HG03066 (cell line): ENCODE measurements around the gene EEFSEC.

Source experiments
- ATAC-seq: cut with Tn5 transposase; IDR thresholded peaks from one replicate; pipeline ENCODE4 v1.9.1; 2021; ENCODE audit warnings: low read depth; ENCODE audit not compliant: unreplicated experiment

EEFSEC gene

GRCh38 chr3:128326051-128326823, 173.0 kb downstream of the EEFSEC start:
- no peak for ATAC-seq

- no peak for ATAC-seq
These were observed 174.3 kb downstream of the EEFSEC start for GRCh38 chr3:128327606-128328031.

DNA sequence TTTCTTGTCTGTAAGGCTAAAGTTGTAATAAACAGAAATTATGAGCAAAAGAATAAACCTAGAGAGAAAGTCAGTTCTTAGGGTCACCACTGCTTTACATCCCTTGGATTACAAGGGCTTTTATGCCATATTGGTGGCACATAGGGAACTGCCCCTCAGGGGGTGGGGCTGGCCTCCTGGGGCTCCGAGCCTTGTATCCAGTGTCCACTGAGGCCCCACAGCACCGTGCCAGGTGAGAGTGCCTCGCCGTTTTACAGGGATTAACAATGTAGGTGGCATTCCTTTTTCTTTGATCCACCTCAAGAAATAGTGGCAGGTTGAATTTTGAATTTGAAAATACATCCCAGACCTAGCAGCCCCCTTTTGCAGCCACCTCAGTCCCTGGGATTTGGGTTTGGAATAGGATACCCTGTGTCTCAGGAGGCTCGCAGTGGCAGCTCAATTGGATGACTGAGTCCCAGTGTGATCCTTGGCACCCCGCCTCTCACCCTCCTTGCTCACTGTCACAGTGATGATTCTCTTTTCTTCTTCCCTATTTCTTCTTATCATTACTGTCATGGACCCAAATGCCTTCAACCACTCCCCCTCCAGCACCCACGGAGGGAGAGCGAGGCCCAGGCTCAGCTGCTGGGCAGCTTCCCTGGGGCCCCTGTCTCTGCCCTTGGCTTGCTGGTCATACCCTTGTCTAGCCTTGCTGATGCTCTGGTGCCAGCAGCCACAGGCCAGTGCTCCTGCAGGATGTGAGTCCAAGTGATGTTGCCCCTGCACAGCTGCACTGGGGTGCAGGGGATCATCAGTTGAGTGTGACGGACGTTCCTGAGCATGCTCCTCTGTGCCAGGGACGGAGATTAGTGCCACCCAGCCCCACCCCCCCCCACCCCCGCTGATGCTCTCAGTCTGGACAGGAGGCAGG, 175.5 kb downstream of the EEFSEC start:
- ATAC-seq, result no peak

DNA sequence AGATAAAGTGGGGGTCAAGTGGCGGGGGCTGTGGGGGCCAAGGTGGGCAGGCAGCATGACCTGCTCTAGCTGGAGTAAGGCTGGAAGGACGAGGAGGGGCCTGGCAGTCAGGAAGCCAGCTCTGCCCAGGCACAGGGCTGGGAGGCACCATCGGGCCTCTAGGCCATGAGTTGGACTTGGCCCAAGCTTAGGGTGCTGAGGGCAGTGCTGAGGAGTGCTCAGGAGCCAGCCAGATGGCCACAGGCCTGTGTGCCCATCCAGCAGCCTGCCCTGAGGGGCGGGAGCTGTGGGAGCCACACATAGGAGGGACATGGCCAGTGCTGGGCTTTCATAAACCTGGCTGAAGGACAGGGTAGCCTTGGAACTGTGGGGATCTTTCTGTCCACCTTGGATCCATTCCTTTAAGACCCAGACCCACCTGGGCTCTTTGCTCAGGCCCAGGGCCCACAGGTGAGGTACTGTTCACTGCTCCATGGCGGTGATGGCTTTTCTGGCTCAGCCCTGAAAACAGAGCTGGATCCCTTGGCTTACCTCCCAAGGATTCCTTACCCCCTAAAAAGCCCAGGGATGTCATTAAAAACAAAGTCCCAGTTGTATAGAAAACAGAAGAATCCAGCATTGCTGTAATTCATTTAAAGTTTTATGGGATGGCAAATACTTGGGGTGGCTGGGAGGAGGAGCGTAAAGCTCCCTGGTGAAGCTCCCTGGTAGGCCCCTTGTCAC, 176.4 kb downstream of the EEFSEC start:
- no peak for ATAC-seq

DNA sequence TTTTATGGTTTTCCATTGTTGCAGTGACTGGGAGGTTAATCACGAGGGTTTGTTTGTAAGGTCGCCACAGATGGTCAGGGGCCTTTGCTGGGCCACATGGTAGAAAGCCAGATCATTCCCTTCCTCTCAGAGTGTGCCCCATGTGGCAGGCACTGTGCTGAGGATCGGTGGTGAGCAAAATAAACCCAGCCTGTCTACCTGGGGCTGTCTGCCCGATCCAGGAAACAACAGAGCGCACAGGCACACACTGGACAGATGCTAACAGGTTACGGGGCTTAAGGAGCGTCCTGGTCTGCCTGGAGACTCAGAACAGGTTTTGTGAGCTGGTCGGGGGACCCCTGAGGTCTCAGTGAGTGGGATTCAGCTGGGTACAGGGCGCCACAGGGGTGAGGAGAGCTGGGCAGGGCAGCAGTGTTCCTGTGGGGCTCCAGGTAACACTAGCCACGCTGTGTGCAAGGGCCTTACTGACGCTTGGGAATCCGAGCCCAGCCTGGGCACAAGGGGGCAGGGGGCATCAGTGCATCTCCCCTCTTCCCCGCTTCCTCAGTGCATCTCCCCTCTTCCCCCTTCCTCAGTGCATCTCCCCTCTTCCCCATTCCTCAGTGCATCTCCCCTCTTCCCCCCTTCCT, 177.0 kb downstream of the EEFSEC start:
- no peak for ATAC-seq

- ATAC-seq, result no peak
These were observed 180.9 kb downstream of the EEFSEC start for GRCh38 chr3:128334086-128334645.

DNA sequence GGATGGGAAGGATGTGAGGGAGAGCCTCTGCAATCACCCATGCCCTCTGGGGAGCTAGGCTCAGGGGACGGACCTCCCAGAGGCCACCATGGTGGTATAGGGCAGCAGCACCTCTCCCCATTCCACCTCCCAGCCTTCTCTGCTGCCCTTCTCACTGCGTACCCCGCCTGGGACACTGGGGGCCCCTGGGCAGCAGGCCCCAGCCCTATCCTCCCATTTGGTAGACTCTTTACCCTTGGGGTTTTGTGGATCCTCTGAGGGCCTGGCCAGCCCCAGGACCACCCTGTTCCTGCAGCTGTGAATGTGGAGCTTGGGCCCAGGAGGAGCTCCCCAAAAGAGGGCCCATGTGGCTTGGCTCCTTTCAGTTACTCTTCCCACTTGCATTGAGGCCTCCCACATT, 181.5 kb downstream of the EEFSEC start:
- no peak for ATAC-seq

GRCh38 chr3:128335621-128336296, 182.5 kb downstream of the EEFSEC start:
- no peak for ATAC-seq

DNA sequence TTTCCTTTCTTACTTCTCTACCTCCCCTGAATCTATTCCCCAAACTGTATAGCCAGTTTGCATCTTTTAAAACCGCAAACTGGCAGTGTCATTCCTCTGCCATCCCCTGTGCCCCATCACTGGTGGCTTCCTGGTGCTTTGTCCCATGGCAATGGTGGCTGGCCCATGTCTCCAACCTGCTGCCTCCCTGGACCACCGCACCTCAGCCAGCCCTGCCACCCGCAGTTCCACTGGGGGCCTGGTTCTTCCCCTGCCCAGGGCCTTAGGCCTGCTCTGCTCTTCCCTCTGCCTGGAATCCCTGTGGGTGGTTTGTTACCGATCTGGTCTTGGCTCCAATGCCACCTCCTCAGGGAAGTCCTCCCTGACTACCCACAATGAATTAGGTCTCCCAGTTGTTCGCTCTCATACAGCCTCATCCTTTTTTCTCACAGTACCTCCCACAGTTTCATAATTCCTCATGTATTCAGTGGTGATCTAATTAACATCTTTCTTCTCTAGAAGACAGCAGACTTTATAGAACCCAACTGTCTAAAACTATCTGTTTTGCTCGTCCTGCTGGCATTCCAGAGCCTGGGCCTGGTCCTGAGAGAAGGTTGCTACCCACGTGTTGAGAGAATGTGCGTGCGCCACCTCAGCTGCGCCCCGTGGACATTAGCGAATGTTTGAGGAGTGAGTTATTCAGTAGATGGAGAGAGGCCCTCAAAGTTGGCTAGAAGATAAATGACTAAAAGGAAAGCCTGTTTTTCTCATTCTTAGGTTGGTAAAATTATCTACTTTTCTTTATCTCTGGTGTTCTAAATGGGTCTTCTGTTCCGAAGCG, 183.3 kb downstream of the EEFSEC start:
- ATAC-seq, result no peak

DNA sequence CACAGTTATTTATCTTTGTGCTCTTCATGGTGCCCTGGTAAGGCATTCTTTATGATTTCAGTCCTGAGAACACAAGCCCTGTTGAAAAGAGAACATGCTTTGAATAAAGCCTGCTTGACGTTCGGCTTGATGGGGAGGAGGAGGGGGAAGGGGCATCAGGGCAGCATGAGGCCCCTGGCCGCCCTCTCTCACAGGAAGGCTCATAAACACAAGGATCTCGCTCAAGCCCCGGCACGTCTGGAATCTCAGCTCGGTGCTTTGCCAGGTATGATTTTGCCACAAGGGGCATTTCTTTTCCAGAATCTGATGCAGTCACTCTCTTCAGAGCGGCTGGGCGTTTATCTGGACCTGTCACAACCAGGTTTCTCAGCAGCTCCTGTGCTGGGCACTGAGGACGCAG, 184.0 kb downstream of the EEFSEC start:
- no peak for ATAC-seq

GRCh38 chr3:128338536-128339330, 185.5 kb downstream of the EEFSEC start:
- ATAC-seq, result no peak

DNA sequence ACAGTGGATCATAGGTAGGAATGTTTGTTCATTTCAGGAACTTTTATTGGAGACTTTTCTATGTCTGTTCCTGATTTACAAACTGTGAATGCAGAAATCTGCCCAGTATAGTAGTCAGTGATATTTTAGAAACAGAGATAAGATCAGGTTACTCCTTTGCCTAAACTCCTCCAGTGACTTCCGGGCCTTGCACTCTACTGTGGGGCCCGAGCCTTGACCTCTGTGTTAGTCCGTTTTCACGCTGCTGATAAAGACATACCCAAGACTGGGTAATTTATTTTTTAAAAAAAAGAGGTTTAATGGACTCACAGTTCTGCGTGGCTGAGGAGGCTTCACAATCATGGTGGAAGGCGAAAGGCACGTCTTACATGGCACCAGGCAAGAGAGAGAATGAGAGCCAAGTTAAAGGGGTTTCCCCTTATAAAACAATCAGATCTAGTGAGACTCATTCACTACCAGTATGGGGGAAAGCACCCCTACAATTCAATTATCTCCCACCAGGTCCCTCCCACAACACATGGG, 186.3 kb downstream of the EEFSEC start:
- no peak for ATAC-seq

DNA sequence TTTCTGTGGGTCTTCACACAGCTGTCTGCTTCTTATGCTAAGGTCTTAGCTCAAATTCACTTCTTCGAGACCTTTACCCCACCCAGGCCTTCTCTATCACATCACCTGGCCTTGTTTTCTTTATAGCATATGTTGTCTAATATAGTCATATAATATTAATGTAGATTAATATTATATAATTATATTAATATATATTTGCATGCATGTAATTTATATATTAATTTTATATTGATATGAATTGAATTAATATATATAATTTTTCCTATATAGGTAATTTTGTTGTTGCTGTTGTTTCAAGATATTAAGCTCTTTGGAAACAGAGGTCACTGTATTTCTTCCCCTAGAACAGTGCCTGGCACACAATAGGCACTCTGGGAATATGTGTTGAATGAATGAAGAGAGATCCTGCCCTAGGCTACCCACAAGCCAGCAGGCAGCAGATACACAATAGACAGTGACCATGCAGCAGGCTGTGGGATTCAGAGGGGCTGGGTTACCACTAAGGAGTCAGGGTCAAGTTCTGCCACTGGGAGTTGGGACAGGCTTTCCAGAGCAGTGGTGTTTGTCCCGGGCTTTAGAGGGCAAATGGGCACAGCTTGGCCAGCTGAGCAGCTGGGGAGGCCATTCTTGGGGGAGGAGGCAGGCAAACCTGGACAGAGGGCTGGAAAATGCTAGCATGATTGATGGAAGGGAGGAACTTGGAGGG, 187.1 kb downstream of the EEFSEC start:
- ATAC-seq, result no peak

- no peak for ATAC-seq
These were observed 187.7 kb downstream of the EEFSEC start for GRCh38 chr3:128340904-128341555.

- no peak for ATAC-seq
These were observed 188.5 kb downstream of the EEFSEC start for GRCh38 chr3:128341659-128342395.

DNA sequence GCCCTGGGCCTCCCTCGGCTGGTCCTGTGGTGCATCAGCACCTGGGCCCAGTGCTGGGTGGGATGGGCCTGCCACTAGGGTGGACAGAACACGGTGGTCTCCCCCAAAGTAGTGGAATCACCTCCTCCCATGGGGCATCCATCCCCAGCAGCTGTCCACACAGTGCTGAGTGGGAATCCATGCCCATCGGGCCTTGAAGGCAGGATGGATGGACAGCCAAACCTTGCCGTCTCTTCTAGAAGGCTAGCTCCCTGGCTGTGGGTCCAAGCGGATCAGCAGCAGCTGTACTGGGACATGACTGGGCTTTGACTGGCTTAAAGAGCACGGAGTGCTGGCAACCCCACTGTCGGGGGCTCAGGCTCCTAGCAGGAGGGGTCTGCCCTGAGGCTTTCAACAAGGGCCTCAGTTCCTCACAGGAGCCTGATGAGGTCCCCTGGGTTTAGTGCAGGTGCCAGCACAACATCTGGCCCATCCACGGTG, 189.5 kb downstream of the EEFSEC start:
- ATAC-seq, result no peak
